ENCODE measurements around the gene MALL. TPM values are rescaled to one million over a fixed set of nuclear protein-coding genes. Genes with fewer than 3 reads are reported as not detected.
"Not testable (repeated sequence)": the region's sequence is repeated elsewhere in the genome, so short reads cannot be mapped to it uniquely, and the experiment has no call there.

Gene MALL
- total and polyA plus RNA-seq, 7 donors = 2.6 to 10.0 (median 4.8) TPM

GRCh38 chr2:110101901-110102803 is 13.5 kb downstream of the MALL start:
- Histone ChIP-seq H3K9me3 (no peaks in the 10 kb centered on the region), H3K27ac (peak overlapping the region; percentile 65), H3K4me1 (peaks cover 7% of the 10 kb centered on the region), H3K27me3 (ENCODE audit: insufficient read depth in 3 of 3, low read length in 2 of 3) (no peaks in the 10 kb centered on the region), H3K4me3 (no peak overlapping the region), H3K36me3 (ENCODE audit: insufficient read depth in 1 of 2, low read depth in 1 of 2) (no peaks in the 10 kb centered on the region)
- ATAC-seq (no peak), DNase-seq (no peak)
- intact Hi-C loops (cut with DNase I) = no loop called here
- TF ChIP-seq CTCF (IDR thresholded peaks at IDR 0.05) = no peak
- 56 to 65% (median 62%) methylated on average over 9 of the region's 9 CpGs for WGBS, 3 donors

- ATAC-seq (peak; percentile 77 to 90 (median 88)), DNase-seq (peak; percentile 96)
- peak overlapping the region; percentile 65 for H3K27ac ChIP-seq
- TF ChIP-seq CTCF (IDR thresholded peaks at IDR 0.05) = no peak
- peaks cover 7% of the 10 kb centered on the region for H3K4me1 ChIP-seq
- no peaks in the 10 kb centered on the region for H3K27me3 ChIP-seq (ENCODE audit: insufficient read depth in 3 of 3, low read length in 2 of 3)
- WGBS, 3 donors = 6% methylated on average over 11 of the region's 11 CpGs
- H3K36me3 ChIP-seq (ENCODE audit: insufficient read depth in 1 of 2, low read depth in 1 of 2) = no peaks in the 10 kb centered on the region
- no peak overlapping the region for H3K4me3 ChIP-seq
- intact Hi-C loops (cut with DNase I) = no loop called here
- no peaks in the 10 kb centered on the region for H3K9me3 ChIP-seq
These were observed 14.3 kb downstream of the MALL start for GRCh38 chr2:110101280-110101844.

- H3K36me3 ChIP-seq (ENCODE audit: insufficient read depth in 1 of 2, low read depth in 1 of 2); H3K4me3 ChIP-seq; H3K4me1 ChIP-seq; intact Hi-C loops (cut with DNase I); H3K9me3 ChIP-seq; H3K27me3 ChIP-seq (ENCODE audit: insufficient read depth in 3 of 3, low read length in 2 of 3): not testable (repeated sequence)
- 61 to 72% (median 62%) methylated on average over 4 of the region's 4 CpGs for WGBS, 3 donors
- DNase-seq = peak in 1 of 2 donors; percentile 16
- peak in 1 of 4 donors; percentile 14 for ATAC-seq
- H3K27ac ChIP-seq = peak overlapping the region; percentile 61
These were observed 14.7 kb downstream of the MALL start for GRCh38 chr2:110100880-110101279.

- no peaks in the 10 kb centered on the region for H3K36me3 ChIP-seq (ENCODE audit: insufficient read depth in 1 of 2, low read depth in 1 of 2)
- DNase-seq (no peak), ATAC-seq (peak in 1 of 4 donors; percentile 7)
- 72 to 78% (median 74%) methylated on average over 5 to 8 of the region's 8 CpGs for WGBS, 3 donors
- peak overlapping the region; percentile 61 for H3K27ac ChIP-seq
- no peaks in the 10 kb centered on the region for H3K27me3 ChIP-seq (ENCODE audit: insufficient read depth in 3 of 3, low read length in 2 of 3)
- TF ChIP-seq CTCF (IDR thresholded peaks at IDR 0.05) = no peak
- intact Hi-C loops (cut with DNase I) = no loop called here
- no peaks in the 10 kb centered on the region for H3K9me3 ChIP-seq
- H3K4me1 ChIP-seq = peaks cover 7% of the 10 kb centered on the region
- no peak overlapping the region for H3K4me3 ChIP-seq
These were observed 15.1 kb downstream of the MALL start for GRCh38 chr2:110100480-110100879.

- no peak for TF ChIP-seq CTCF (IDR thresholded peaks at IDR 0.05)
- no peaks in the 10 kb centered on the region for H3K27me3 ChIP-seq (ENCODE audit: insufficient read depth in 3 of 3, low read length in 2 of 3)
- intact Hi-C loops (cut with DNase I) = no loop called here
- ATAC-seq (no peak), DNase-seq (no peak)
- peaks cover 7% of the 10 kb centered on the region for H3K4me1 ChIP-seq
- H3K36me3 ChIP-seq (ENCODE audit: insufficient read depth in 1 of 2, low read depth in 1 of 2) = no peaks in the 10 kb centered on the region
- no peak overlapping the region for H3K4me3 ChIP-seq
- H3K27ac ChIP-seq = no peak overlapping the region
- 70 to 80% (median 77%) methylated on average over 8 to 10 of the region's 10 CpGs for WGBS, 3 donors
- no peaks in the 10 kb centered on the region for H3K9me3 ChIP-seq
These were observed 16.0 kb downstream of the MALL start for GRCh38 chr2:110099471-110100225.
